Measurements from ENCODE around the gene EDRF1.

GRCh38 chr10:125679436-125679835 is 40.1 kb upstream of the EDRF1 start:
- TF ChIP-seq EZH2 (IDR thresholded peaks at IDR 0.05; ENCODE audit: borderline replicate concordance, low read length) (no peak), CTCF (IDR thresholded peaks at IDR 0.05; ENCODE audit: low read length) (no peak)

Measured in OCI-LY1 (cell line).